ENCODE results near the gene KNL1.

- TF ChIP-seq CTCF (conservative IDR thresholded peaks at IDR 0.05; ENCODE audit: low read depth, low read length): no peak
- TF ChIP-seq EZH2 (IDR thresholded peaks at IDR 0.05; ENCODE audit: borderline replicate concordance, low read depth, low read length, poor library complexity, severe bottlenecking): no peak
These were observed 53.5 kb downstream of the KNL1 start for GRCh38 chr15:40647523-40647922.
